A673 (cell line): Measurements from ENCODE around the gene RBBP8. TPM values are rescaled to one million over a fixed set of nuclear protein-coding genes. Genes with fewer than 3 reads are reported as not detected.
"Not testable (repeated sequence)": the region's sequence is repeated elsewhere in the genome, so short reads cannot be mapped to it uniquely, and the experiment has no call there.

ENCODE experiments used
- BruUV-seq: library from RNA; stranded (reverse); fragments of 400-500 nt; replicated peaks from 2 replicates; lab custom pipeline; 2021; lab: Mats Ljungman, UMichigan
- CTCF ChIA-PET: fragments of 300-600 bp; sonication (Branson Sonifier 250); formaldehyde crosslinking; loops from one replicate; lab custom pipeline; 2022; ENCODE audit warnings: antibody characterized with exemption; lab: Charles Lee
- POLR2A ChIA-PET: fragments of 300-600 bp; sonication (Branson Sonifier 250); formaldehyde crosslinking; loops from one replicate; lab custom pipeline; 2022; ENCODE audit warnings: antibody characterized with exemption; ENCODE audit not compliant: low non-redundant PET; lab: Charles Lee
- DNase-seq: peaks from one replicate; pipeline ENCODE4 v3.0.0-alpha.2; 2015; ENCODE audit warnings: low spot score
- H3K27ac ChIP-seq: fragments of 200-600 bp; sonication (generic); 2 replicates; pipeline ENCODE4 v1.5.1; 2016; ENCODE audit warnings: mixed run types, low read depth, mild to moderate bottlenecking, mixed read lengths, antibody characterized with exemption, low read length; ENCODE audit not compliant: poor library complexity, severe bottlenecking
- H3K27me3 ChIP-seq: fragments of 200-600 bp; sonication (generic); replicated peaks from 2 replicates; pipeline ENCODE4 v1.6.1; 2017; ENCODE audit warnings: mixed run types, low read depth, mild to moderate bottlenecking, mixed read lengths, antibody characterized with exemption, low read length; ENCODE audit not compliant: insufficient read depth, poor library complexity
- H3K36me3 ChIP-seq: fragments of 200-600 bp; sonication (generic); 2 replicates; pipeline ENCODE4 v1.6.1; 2016; ENCODE audit warnings: mixed run types, mild to moderate bottlenecking, mixed read lengths, antibody characterized with exemption, low read length; ENCODE audit not compliant: insufficient read depth, poor library complexity, severe bottlenecking
- H3K4me1 ChIP-seq: fragments of 200-600 bp; sonication (generic); 2 replicates; pipeline ENCODE4 v1.6.1; 2017; ENCODE audit warnings: mixed run types, mild to moderate bottlenecking, mixed read lengths, antibody characterized with exemption, low read length; ENCODE audit not compliant: insufficient read depth, poor library complexity, severe bottlenecking
- H3K4me3 ChIP-seq: fragments of 200-600 bp; sonication (generic); 2 replicates; pipeline ENCODE4 v1.5.1; 2016; ENCODE audit warnings: low read depth, mixed run types, mild to moderate bottlenecking, mixed read lengths, low read length; ENCODE audit not compliant: poor library complexity, severe bottlenecking
- H3K9me3 ChIP-seq: fragments of 200-600 bp; sonication (generic); 2 replicates; pipeline ENCODE4 v1.6.1; 2016; ENCODE audit warnings: mixed run types, low read depth, mild to moderate bottlenecking, mixed read lengths, antibody characterized with exemption, low read length; ENCODE audit not compliant: poor library complexity, severe bottlenecking
- CTCF ChIP-seq: fragments of 300-800, 200-600 bp; sonication (generic); conservative IDR thresholded peaks from 2 replicates; pipeline ENCODE4 v1.5.1; 2017; ENCODE audit warnings: low read depth, mild to moderate bottlenecking, antibody characterized with exemption, low read length, moderate library complexity, mixed read lengths
- EZH2 ChIP-seq: fragments of 200-600 bp; sonication (generic); IDR thresholded peaks from 2 replicates; pipeline ENCODE4 v1.6.1; 2017; ENCODE audit warnings: borderline replicate concordance, low read depth, mild to moderate bottlenecking, mixed read lengths, antibody characterized with exemption, low read length; ENCODE audit not compliant: poor library complexity, severe bottlenecking
- intact Hi-C: fragments of 100-400 bp; cut with micrococcal nuclease; formaldehyde crosslinking; loops from one replicate; pipeline ENCODE4 v1.10.0; 2022; ENCODE audit not compliant: unreplicated experiment
- total RNA-seq: library from RNA; stranded (reverse); gene quantifications from 2 replicates; pipeline ENCODE4 v1.2.3, GENCODE V29; 2021

RBBP8 gene
- total RNA-seq, 1 experiment from 2014 or later = 88.2 TPM

- Histone ChIP-seq H3K36me3 (peaks cover 68% of the 10 kb centered on the region), H3K27ac (no peak overlapping the region), H3K4me3 (no peak overlapping the region), H3K4me1 (no peaks in the 10 kb centered on the region), H3K9me3 (no peaks in the 10 kb centered on the region), H3K27me3 (no peaks in the 10 kb centered on the region)
- BruUV-seq = no TSS peak
- TF ChIP-seq CTCF = no peak
- no peak for TF ChIP-seq EZH2
- intact Hi-C loops = no loop called here
- ChIA-PET CTCF (no interaction called here), POLR2A (no interaction called here)
- DNase-seq = no peak
Observed at GRCh38 chr18:22951823-22952222, 18.7 kb downstream of the RBBP8 start.

- TF ChIP-seq EZH2 (no peak), CTCF (no peak)
- H3K9me3 ChIP-seq = no peaks in the 10 kb centered on the region
- ChIA-PET POLR2A (no interaction called here), CTCF (no interaction called here)
- DNase-seq = no peak
- no peak overlapping the region for H3K4me3 ChIP-seq
- intact Hi-C loops = no loop called here
- H3K36me3 ChIP-seq = peaks cover 62% of the 10 kb centered on the region
- H3K4me1 ChIP-seq = no peaks in the 10 kb centered on the region
- no TSS peak for BruUV-seq
- H3K27ac ChIP-seq = no peak overlapping the region
- no peaks in the 10 kb centered on the region for H3K27me3 ChIP-seq
Observed at GRCh38 chr18:22952525-22952924, 19.4 kb downstream of the RBBP8 start.

- BruUV-seq, DNase-seq, H3K27ac ChIP-seq, CTCF ChIA-PET, H3K4me3 ChIP-seq, H3K4me1 ChIP-seq, H3K9me3 ChIP-seq, POLR2A ChIA-PET, H3K27me3 ChIP-seq, intact Hi-C loops: not testable (repeated sequence)
- peaks cover 56% of the 10 kb centered on the region for H3K36me3 ChIP-seq
Observed at GRCh38 chr18:22953982-22954381, 20.9 kb downstream of the RBBP8 start.

GRCh38 chr18:22956226-22956625 is 23.1 kb downstream of the RBBP8 start:
- no peak overlapping the region for H3K27ac ChIP-seq
- no peak for DNase-seq
- POLR2A ChIA-PET = no interaction called here
- no peaks in the 10 kb centered on the region for H3K4me1 ChIP-seq
- CTCF ChIA-PET = no interaction called here
- TF ChIP-seq CTCF (no peak), EZH2 (no peak)
- intact Hi-C loops = no loop called here
- no peak overlapping the region for H3K4me3 ChIP-seq
- BruUV-seq = no TSS peak
- peaks cover 36% of the 10 kb centered on the region for H3K36me3 ChIP-seq
- no peaks in the 10 kb centered on the region for H3K9me3 ChIP-seq
- H3K27me3 ChIP-seq = no peaks in the 10 kb centered on the region
